H1 (cell line): Measurements from ENCODE around the gene LMNA. TPM values are rescaled to one million over a fixed set of nuclear protein-coding genes. Genes with fewer than 3 reads are reported as not detected.

ENCODE experiments used
- CTCF ChIA-PET: fragments of 300-600 bp; sonication (Branson Sonifier 250); formaldehyde crosslinking; loops from one replicate; lab custom pipeline; 2021; ENCODE audit not compliant: partially characterized antibody; lab: Charles Lee
- POLR2A ChIA-PET: fragments of 300-600 bp; sonication (Branson Sonifier 250); formaldehyde crosslinking; loops from one replicate; lab custom pipeline; 2021; ENCODE audit warnings: inconsistent platforms; ENCODE audit not compliant: partially characterized antibody; lab: Charles Lee
- DNase-seq, 2 experiments: peaks; one replicate each; pipeline versions ENCODE4 v3.0.0 to v3.0.0-alpha.2; 2010 to 2022; ENCODE audit warnings: low spot score in 2 of 2, low read depth in 1 of 2, mixed read lengths in 1 of 2
- FAIRE-seq: peaks from 2 replicates; lab custom pipeline; 2011; peaks lifted over from hg19 to GRCh38; lab: Jason Lieb, UNC
- H2AFZ ChIP-seq: 2 replicates; pipeline ENCODE4 v1.8.1; 2012; ENCODE audit warnings: low read length, inconsistent platforms
- H2AK5ac ChIP-seq: 2 replicates; pipeline ENCODE4 v1.6.1; 2013; ENCODE audit warnings: low read depth, low read length
- H2BK120ac ChIP-seq: replicated peaks from 2 replicates; pipeline ENCODE3; 2013; ENCODE audit warnings: low read depth, low read length, inconsistent platforms
- H2BK12ac ChIP-seq: 2 replicates; pipeline ENCODE4 v1.6.1; 2013; ENCODE audit warnings: low read depth, low read length
- H2BK15ac ChIP-seq: 2 replicates; pipeline ENCODE4 v1.6.1; 2013; ENCODE audit warnings: low read length
- H2BK20ac ChIP-seq: 2 replicates; pipeline ENCODE4 v1.6.1; 2013; ENCODE audit warnings: low read length
- H2BK5ac ChIP-seq: 2 replicates; pipeline ENCODE4 v1.6.1; 2013; ENCODE audit warnings: low read depth, low read length
- H3K14ac ChIP-seq: 2 replicates; pipeline ENCODE4 v1.6.1; 2013; ENCODE audit warnings: inconsistent platforms; ENCODE audit not compliant: insufficient read length
- H3K18ac ChIP-seq: 2 replicates; pipeline ENCODE4 v1.6.1; 2013; ENCODE audit warnings: low read length; ENCODE audit errors: extremely low read depth
- H3K23ac ChIP-seq: 2 replicates; pipeline ENCODE4 v1.6.1; 2013; ENCODE audit warnings: inconsistent platforms; ENCODE audit not compliant: insufficient read length
- H3K23me2 ChIP-seq: 2 replicates; pipeline ENCODE4 v1.6.1; 2013; ENCODE audit warnings: low read depth, low read length
- H3K27ac ChIP-seq: 2 replicates; pipeline ENCODE4 v1.6.1; 2011; ENCODE audit warnings: low read depth, low read length, inconsistent platforms
- H3K27me3 ChIP-seq, 4 experiments: replicated peaks in 1 of 4; 1 replicate in 1 of 4; 2 replicates in 3 of 4; pipeline versions ENCODE4 v1.6.1 to v1.8.1; 2011 to 2013; ENCODE audit warnings: low read length in 3 of 4, mild to moderate bottlenecking in 3 of 4, inconsistent platforms in 2 of 4, mixed read lengths in 2 of 4, moderate library complexity in 1 of 4; ENCODE audit not compliant: control insufficient read depth in 3 of 4, insufficient read depth in 3 of 4; ENCODE audit errors: extremely low read depth in 1 of 4
- H3K36me3 ChIP-seq, 4 experiments: 2 replicates each; pipeline versions ENCODE4 v1.6.1 to v1.8.1; 2011 to 2013; ENCODE audit warnings: mild to moderate bottlenecking in 4 of 4, low read length in 3 of 4, moderate library complexity in 2 of 4, control low read depth in 1 of 4, inconsistent platforms in 1 of 4; ENCODE audit not compliant: insufficient read depth in 4 of 4, control insufficient read depth in 2 of 4
- H3K4ac ChIP-seq: replicated peaks from 2 replicates; pipeline ENCODE3; 2013; ENCODE audit warnings: low read length, low read depth, mixed read lengths, inconsistent platforms; ENCODE audit not compliant: insufficient read length
- H3K4me1 ChIP-seq, 4 experiments: replicated peaks in 1 of 4; 1 replicate in 1 of 4; 2 replicates in 3 of 4; pipeline versions ENCODE4 v1.6.1 to v1.8.1; 2011 to 2013; ENCODE audit warnings: low read length in 3 of 4, inconsistent platforms in 2 of 4, mixed read lengths in 1 of 4; ENCODE audit not compliant: insufficient read depth in 4 of 4, control insufficient read depth in 3 of 4
- H3K4me2 ChIP-seq, 2 experiments: 2 replicates each; pipeline versions ENCODE4 v1.6.1 to v1.8.1; 2011 to 2013; ENCODE audit warnings: low read depth in 2 of 2, low read length in 2 of 2, control low read depth in 1 of 2, inconsistent platforms in 1 of 2, mild to moderate bottlenecking in 1 of 2; ENCODE audit not compliant: insufficient read depth in 1 of 2
- H3K4me3 ChIP-seq, 4 experiments: fragments of 200-600, 300-600 bp in 1 of 4; sonication (generic), shearing (Covaris generic), sonication (Bioruptor Twin) in 1 of 4; 2 replicates each; pipeline versions ENCODE4 v1.5.1 to v1.8.1; 2011 to 2016; ENCODE audit warnings: low read length in 4 of 4, low read depth in 3 of 4, control low read depth in 2 of 4, inconsistent platforms in 2 of 4, mild to moderate bottlenecking in 2 of 4, mixed read lengths in 1 of 4, moderate library complexity in 1 of 4; ENCODE audit not compliant: insufficient read depth in 2 of 4; ENCODE audit errors: extremely low read depth in 1 of 4
- H3K56ac ChIP-seq: replicated peaks from 2 replicates; pipeline ENCODE3; 2013; ENCODE audit warnings: low read depth, mild to moderate bottlenecking, mixed read lengths, low read length, inconsistent platforms; ENCODE audit not compliant: insufficient read length
- H3K79me1 ChIP-seq: 2 replicates; pipeline ENCODE4 v1.6.1; 2013; ENCODE audit warnings: low read depth, low read length, control low read depth
- H3K79me2 ChIP-seq, 2 experiments: 2 replicates each; pipeline versions ENCODE4 v1.6.1 to v1.8.1; 2012 to 2013; ENCODE audit warnings: low read length in 2 of 2, mild to moderate bottlenecking in 2 of 2, inconsistent platforms in 1 of 2; ENCODE audit not compliant: insufficient read depth in 2 of 2, control insufficient read depth in 1 of 2
- H3K9ac ChIP-seq, 4 experiments: replicated peaks in 1 of 4; 1 replicate in 1 of 4; 2 replicates in 3 of 4; pipeline versions ENCODE4 v1.6.1 to v1.8.1; 2011 to 2013; ENCODE audit warnings: low read depth in 3 of 4, low read length in 3 of 4, control low read depth in 2 of 4, mild to moderate bottlenecking in 2 of 4, moderate library complexity in 2 of 4, inconsistent platforms in 1 of 4; ENCODE audit errors: extremely low read depth in 1 of 4
- H3K9me3 ChIP-seq, 2 experiments: 2 replicates each; pipeline versions ENCODE4 v1.6.1 to v1.8.1; 2012 to 2013; ENCODE audit warnings: mild to moderate bottlenecking in 2 of 2, moderate library complexity in 2 of 2, control low read depth in 1 of 2, inconsistent platforms in 1 of 2, low read depth in 1 of 2, low read length in 1 of 2, mixed read lengths in 1 of 2; ENCODE audit not compliant: insufficient read depth in 2 of 2
- H4K20me1 ChIP-seq, 2 experiments: replicated peaks in 1 of 2; 2 replicates each; pipeline versions ENCODE3 to v1.8.1; 2011 to 2013; ENCODE audit warnings: inconsistent platforms in 2 of 2, low read length in 2 of 2, mild to moderate bottlenecking in 1 of 2; ENCODE audit not compliant: insufficient read depth in 2 of 2, control insufficient read depth in 1 of 2
- H4K5ac ChIP-seq: 2 replicates; pipeline ENCODE4 v1.6.1; 2013; ENCODE audit warnings: low read length, low read depth, mixed read lengths, inconsistent platforms; ENCODE audit not compliant: insufficient read length
- H4K8ac ChIP-seq: 2 replicates; pipeline ENCODE4 v1.8.0; 2013; ENCODE audit warnings: mild to moderate bottlenecking, moderate library complexity, low read length, inconsistent platforms; ENCODE audit not compliant: insufficient read depth; ENCODE audit errors: extremely low read depth
- H4K91ac ChIP-seq: replicated peaks from 2 replicates; pipeline ENCODE3; 2013; ENCODE audit warnings: low read length, mixed read lengths, inconsistent platforms; ENCODE audit not compliant: insufficient read length
- ASH2L ChIP-seq: fragments of 200-600, 300-600 bp; sonication (generic); IDR thresholded peaks from one replicate; pipeline ENCODE4 v1.7.1; 2017; ENCODE audit warnings: low read length
- EZH2 ChIP-seq: fragments of 200-600 bp; sonication (generic); IDR thresholded peaks from 2 replicates; pipeline ENCODE4 v1.7.1; 2012; ENCODE audit warnings: low read depth, mild to moderate bottlenecking, moderate library complexity, low read length, inconsistent platforms; ENCODE audit not compliant: severe bottlenecking
- HDAC2 ChIP-seq, 2 experiments: fragments of 300-600 bp in 1 of 2; sonication (generic) in 1 of 2; IDR thresholded peaks; 2 replicates each; pipeline ENCODE4 v1.6.1; 2011 to 2012; ENCODE audit warnings: low read depth in 2 of 2, low read length in 2 of 2, mild to moderate bottlenecking in 2 of 2, moderate library complexity in 2 of 2, borderline replicate concordance in 1 of 2, inconsistent platforms in 1 of 2
- MAX ChIP-seq: IDR thresholded peaks from 2 replicates; pipeline ENCODE4 v1.6.1; 2012; ENCODE audit warnings: inconsistent platforms
- NANOG ChIP-seq: IDR thresholded peaks from 2 replicates; pipeline ENCODE4 v1.6.1; 2011; ENCODE audit warnings: low read length, low read depth, mild to moderate bottlenecking, inconsistent platforms; ENCODE audit not compliant: insufficient read depth, poor library complexity, severe bottlenecking
- PHF8 ChIP-seq: fragments of 200-600 bp; sonication (generic); conservative IDR thresholded peaks from 2 replicates; pipeline ENCODE4 v1.7.1; 2012; ENCODE audit warnings: low read depth, mild to moderate bottlenecking, inconsistent platforms, low read length, moderate library complexity
- RFX5 ChIP-seq: IDR thresholded peaks from 2 replicates; pipeline ENCODE4 v1.6.1; 2011; ENCODE audit warnings: low read depth, low read length, improper control_type of control experiment, borderline replicate concordance
- SAP30 ChIP-seq: fragments of 300-600 bp; sonication (generic); IDR thresholded peaks from 2 replicates; pipeline ENCODE4 v1.7.1; 2012; ENCODE audit warnings: low read length, moderate library complexity, mild to moderate bottlenecking, inconsistent platforms; ENCODE audit not compliant: insufficient read depth, insufficient replicate concordance
- SP2 ChIP-seq: IDR thresholded peaks from 2 replicates; pipeline ENCODE4 v1.6.1; 2012; ENCODE audit warnings: mild to moderate bottlenecking, low read length, inconsistent platforms
- WGBS, 2 experiments: shearing (Covaris generic) in 1 of 2; methylation state at CpG; one replicate each; pipeline versions ENCODE4 v1.1.6 to v1.1.7; 2013 to 2015; ENCODE audit warnings: low lambda C conversion rate in 2 of 2, mixed read lengths in 2 of 2, inconsistent platforms in 1 of 2, low coverage in 1 of 2, missing lambda C conversion rate in 1 of 2; ENCODE audit not compliant: insufficient replicate concordance in 2 of 2, insufficient coverage in 1 of 2, insufficient read length in 1 of 2; ENCODE audit errors: extremely low coverage in 1 of 2, missing lambda C conversion rate in 1 of 2; 5-methylcytosine and 5-hydroxymethylcytosine counted together
- polyA plus RNA-seq, 7 experiments: library from polyadenylated mRNA; depleted of rRNA in 3 of 7; stranded (reverse) in 5 of 7; unstranded in 2 of 7; fragments of >200 nt in 5 of 7; fragments of 200-250 nt in 2 of 7; gene quantifications; 1 replicate in 5 of 7; 2 replicates in 1 of 7; 4 replicates in 1 of 7; pipeline versions ENCODE4 v1.2.1 to v1.2.3, GENCODE V29; 2011 to 2013; ENCODE audit warnings: missing spikeins in 2 of 7, mixed read lengths in 2 of 7
- total RNA-seq: library from RNA; stranded (reverse); fragmentation: NEBNext Ultra II Directional; extraction: Animal tissue kit (Norgen Biotek cat#: 25700); gene quantifications from 2 replicates; pipeline ENCODE4 v1.2.1, GENCODE V29; 2021

Gene LMNA
- total and polyA plus RNA-seq, 2 of the 8 experiments (the other 6 are each of a cell fraction or from before 2014, with no cell fraction given): 25.8 to 46.8 TPM

DNA sequence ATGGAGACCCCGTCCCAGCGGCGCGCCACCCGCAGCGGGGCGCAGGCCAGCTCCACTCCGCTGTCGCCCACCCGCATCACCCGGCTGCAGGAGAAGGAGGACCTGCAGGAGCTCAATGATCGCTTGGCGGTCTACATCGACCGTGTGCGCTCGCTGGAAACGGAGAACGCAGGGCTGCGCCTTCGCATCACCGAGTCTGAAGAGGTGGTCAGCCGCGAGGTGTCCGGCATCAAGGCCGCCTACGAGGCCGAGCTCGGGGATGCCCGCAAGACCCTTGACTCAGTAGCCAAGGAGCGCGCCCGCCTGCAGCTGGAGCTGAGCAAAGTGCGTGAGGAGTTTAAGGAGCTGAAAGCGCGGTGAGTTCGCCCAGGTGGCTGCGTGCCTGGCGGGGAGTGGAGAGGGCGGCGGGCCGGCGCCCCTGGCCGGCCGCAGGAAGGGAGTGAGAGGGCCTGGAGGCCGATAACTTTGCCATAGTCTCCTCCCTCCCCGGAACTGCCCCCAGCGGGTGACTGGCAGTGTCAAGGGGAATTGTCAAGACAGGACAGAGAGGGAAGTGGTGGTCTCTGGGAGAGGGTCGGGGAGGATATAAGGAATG lies 505 bp downstream of the LMNA start:
- Histone ChIP-seq H3K4ac (peak overlapping the region; percentile 54), H2BK15ac (no peak overlapping the region; the same call in 1 of the 2 replicates), H4K5ac (no peak overlapping the region), H2BK120ac (no peak overlapping the region), H3K79me2 (peaks cover 0 to 5% of the 10 kb centered on the region in 2 experiments; a peak in 1 of 4 replicates), H3K4me3 (peak overlapping the region; percentile 69 to 83 (median 78)), H3K4me1 (peaks cover 0 to 16% (median 14%) of the 10 kb centered on the region in 4 experiments; a peak in 6 of 7 replicates), H4K20me1 (peaks cover 9 to 10% of the 10 kb centered on the region in 2 experiments), H3K23me2 (peaks cover 13% of the 10 kb centered on the region), H3K18ac (peak overlapping the region; percentile 90; the same call in 1 of the 2 replicates), H4K8ac (peak overlapping the region; percentile 11; the same call in 1 of the 2 replicates), H2BK12ac (peak overlapping the region; percentile 75; the same call in 1 of the 2 replicates), H3K36me3 (no peaks in the 10 kb centered on the region), H3K23ac (no peak overlapping the region), H3K9ac (peak overlapping the region; percentile 35 to 63 (median 60); a peak in 6 of 7 replicates), H3K4me2 (peak overlapping the region; percentile 91 to 99), H4K91ac (peak overlapping the region; percentile 25), H2BK5ac (peak overlapping the region; percentile 69), H3K9me3 (no peaks in the 10 kb centered on the region), H2AK5ac (no peak overlapping the region; the same call in 1 of the 2 replicates), H2BK20ac (no peak overlapping the region), H3K56ac (no peak overlapping the region), H3K27ac (no peak overlapping the region; the same call in 1 of the 2 replicates), H3K14ac (no peak overlapping the region), H2AFZ (no peak overlapping the region), H3K79me1 (no peaks in the 10 kb centered on the region; the same call in none of the 2 replicates), H3K27me3 (peaks cover 0 to 2% (median 0%) of the 10 kb centered on the region in 4 experiments; a peak in 1 of 7 replicates)
- FAIRE-seq (no peak), DNase-seq (peak in 1 of 2 experiments; percentile 79)
- ChIA-PET POLR2A (interaction anchor here (0.7 to 28.0 kb wide), 11 partner anchors 12 to 180 kb away, joined by 3 to 763 read pairs (median 4); partner anchors contain the start of genes KHDC4, MEX3A and PMF1), CTCF (interaction anchor here (0.7 to 42.4 kb wide), 7 partner anchors 11 to 170 kb away, joined by 3 to 1994 read pairs (median 4); partner anchors contain the start of gene MEX3A)
- 2% methylated on average over 39 of the region's 49 CpGs; no CpG with 5 or more reads in 1 of the 2 experiments for WGBS, 2 experiments
- TF ChIP-seq SP2 (no peak), MAX (0 out of 2 replicates have a peak, but pooled peaks have one; percentile 27), NANOG (no peak), RFX5 (no peak), ASH2L (peak; percentile 38), SAP30 (peak; percentile 21), HDAC2 (IDR thresholded peaks at IDR 0.05; ENCODE audit: borderline replicate concordance in 1 of 2, low read depth in 2 of 2, low read length in 2 of 2) (peak in 1 of 2 experiments; percentile 74; a peak in 1 of 4 replicates), PHF8 (0 out of 2 replicates have a peak, but pooled peaks have one; percentile 31), EZH2 (peak; percentile 33)
